ENCODE measurements around the gene ZNF274.
"Not testable (repeated sequence)": the region's sequence is repeated elsewhere in the genome, so short reads cannot be mapped to it uniquely, and the experiment has no call there.

ZNF274 gene

DNA sequence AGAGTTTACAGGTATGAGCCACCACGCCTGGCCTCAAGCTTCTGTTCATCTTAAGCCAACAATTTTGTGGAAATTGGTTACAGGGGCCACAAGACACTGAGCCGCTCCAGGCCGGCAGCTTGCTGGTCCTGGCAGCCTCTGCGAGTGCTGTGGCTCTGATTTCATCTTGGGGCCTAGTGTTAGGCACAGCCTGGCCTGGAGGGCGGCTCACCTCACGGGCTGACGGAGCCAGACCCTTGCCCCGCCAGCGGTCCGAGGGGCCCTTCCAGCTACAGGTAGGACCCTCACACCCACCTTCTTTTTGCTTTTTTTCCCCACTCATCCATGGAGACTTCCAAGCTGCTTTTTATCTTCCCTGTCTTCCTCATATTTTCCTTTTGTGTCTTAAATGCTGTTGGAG lies 54.5 kb downstream of the ZNF274 start:
- no peak overlapping the region for H3K27ac ChIP-seq
- TF ChIP-seq, protein P1, sequence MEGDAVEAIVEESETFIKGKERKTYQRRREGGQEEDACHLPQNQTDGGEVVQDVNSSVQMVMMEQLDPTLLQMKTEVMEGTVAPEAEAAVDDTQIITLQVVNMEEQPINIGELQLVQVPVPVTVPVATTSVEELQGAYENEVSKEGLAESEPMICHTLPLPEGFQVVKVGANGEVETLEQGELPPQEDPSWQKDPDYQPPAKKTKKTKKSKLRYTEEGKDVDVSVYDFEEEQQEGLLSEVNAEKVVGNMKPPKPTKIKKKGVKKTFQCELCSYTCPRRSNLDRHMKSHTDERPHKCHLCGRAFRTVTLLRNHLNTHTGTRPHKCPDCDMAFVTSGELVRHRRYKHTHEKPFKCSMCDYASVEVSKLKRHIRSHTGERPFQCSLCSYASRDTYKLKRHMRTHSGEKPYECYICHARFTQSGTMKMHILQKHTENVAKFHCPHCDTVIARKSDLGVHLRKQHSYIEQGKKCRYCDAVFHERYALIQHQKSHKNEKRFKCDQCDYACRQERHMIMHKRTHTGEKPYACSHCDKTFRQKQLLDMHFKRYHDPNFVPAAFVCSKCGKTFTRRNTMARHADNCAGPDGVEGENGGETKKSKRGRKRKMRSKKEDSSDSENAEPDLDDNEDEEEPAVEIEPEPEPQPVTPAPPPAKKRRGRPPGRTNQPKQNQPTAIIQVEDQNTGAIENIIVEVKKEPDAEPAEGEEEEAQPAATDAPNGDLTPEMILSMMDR (conservative IDR thresholded peaks at IDR 0.05), result no peak
- TF ChIP-seq ZFX (IDR thresholded peaks at IDR 0.05), result no peak

DNA sequence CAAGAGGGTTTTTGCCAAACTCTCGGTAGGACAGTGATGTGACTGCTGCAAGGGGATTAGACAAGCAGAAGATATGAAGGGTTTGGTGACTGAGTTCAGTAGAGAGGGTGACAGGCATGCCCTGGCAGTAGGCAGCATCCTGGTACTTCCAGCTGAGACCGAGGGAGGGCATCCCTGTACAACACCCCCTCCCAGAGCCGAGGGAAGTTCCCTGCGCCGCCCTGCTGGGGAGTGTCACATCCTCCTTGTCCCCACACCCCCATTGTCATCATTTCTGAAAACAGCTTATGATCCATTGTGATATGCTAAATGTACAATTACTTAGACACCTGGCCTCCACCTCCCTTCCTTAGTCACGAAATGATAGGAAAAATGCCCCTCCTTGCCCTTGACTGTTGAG lies 60.5 kb downstream of the ZNF274 start:
- no peak for TF ChIP-seq ZFX (IDR thresholded peaks at IDR 0.05)
- TF ChIP-seq, protein P1 (conservative IDR thresholded peaks at IDR 0.05), result no peak
- H3K27ac ChIP-seq, result no peak overlapping the region

DNA sequence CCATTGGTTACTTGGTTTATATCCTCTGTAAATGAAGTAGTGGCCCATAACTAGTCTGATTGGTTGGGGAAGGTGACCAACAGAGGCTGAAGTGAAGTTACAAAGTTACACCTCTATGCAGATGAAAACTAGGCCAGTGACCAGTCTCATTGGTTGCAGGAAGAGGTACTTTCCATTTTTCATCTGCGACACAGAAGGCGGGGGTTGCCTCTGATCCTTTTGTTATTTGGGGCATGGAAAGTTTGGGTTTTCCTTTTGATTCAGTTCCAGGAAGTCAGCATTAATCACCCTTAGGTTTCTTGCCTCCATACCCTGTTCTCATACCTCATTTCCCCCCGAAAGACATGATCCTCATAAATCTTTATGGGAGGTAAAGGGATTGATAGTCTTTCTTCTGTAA lies 66.0 kb downstream of the ZNF274 start:
- TF ChIP-seq, protein P1 (conservative IDR thresholded peaks at IDR 0.05), result no peak
- no peak for TF ChIP-seq ZFX (IDR thresholded peaks at IDR 0.05)
- H3K27ac ChIP-seq, result no peak overlapping the region

DNA sequence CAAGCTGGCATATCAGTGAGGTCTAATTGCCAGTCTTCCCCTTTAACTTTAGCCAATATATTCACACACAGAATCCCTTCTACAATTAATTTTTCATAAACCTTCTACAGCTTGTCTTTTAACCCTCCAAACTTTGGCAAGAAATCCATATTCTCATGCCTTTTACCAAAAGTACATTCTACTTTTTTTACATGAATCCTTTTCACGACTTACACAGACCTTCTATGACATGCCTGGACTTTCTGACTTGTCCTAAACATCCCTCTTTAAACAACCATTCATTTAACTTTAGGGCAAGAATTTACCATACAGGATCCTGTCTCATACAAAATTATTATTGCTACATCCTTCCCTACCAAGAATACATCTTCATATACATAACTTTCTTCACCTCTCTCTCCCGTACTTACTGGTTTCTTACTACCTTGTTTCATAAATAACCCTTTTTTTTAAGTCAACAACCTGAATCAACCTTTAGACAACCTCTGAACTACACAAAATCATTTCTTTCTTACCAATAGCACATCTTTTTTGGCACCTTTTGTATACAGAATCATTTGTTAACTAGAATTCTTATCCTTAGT lies 69.3 kb downstream of the ZNF274 start:
- no peak overlapping the region for H3K27ac ChIP-seq
- no peak for TF ChIP-seq ZFX (IDR thresholded peaks at IDR 0.05)

DNA sequence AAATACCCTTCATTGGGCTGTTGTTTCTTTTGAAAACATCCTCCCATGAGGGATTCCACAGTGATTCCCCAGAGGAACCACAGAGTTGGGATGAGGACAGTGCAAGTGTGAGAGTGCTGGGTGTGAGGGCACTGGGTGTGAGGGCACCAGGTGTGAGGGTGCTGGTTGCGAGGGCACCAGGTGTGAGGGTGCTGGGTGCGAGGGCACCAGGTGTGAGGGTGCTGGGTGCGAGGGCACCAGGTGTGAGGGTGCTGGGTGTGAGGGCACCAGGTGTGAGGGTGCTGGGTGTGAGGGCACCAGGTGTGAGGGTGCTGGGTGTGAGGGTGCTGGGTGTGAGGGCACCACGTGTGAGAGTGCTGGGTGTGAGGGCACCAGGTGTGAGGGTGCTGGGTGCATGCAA lies 75.4 kb downstream of the ZNF274 start:
- not testable (repeated sequence) for H3K27ac ChIP-seq

DNA sequence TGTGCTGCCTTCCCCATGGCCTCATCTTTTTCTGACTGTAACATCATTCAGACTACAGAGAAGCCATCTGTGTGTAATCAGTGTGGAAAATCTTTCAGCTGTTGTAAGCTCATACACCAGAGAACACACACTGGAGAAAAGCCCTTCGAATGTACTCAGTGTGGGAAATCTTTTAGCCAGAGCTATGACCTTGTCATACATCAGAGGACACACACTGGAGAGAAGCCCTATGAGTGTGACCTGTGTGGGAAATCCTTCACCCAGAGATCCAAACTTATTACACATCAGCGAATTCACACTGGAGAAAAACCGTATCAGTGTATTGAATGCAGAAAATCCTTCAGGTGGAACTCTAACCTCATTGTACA lies 78.7 kb downstream of the ZNF274 start:
- no peak overlapping the region for H3K27ac ChIP-seq
- TF ChIP-seq ZFX (IDR thresholded peaks at IDR 0.05), result no peak

DNA sequence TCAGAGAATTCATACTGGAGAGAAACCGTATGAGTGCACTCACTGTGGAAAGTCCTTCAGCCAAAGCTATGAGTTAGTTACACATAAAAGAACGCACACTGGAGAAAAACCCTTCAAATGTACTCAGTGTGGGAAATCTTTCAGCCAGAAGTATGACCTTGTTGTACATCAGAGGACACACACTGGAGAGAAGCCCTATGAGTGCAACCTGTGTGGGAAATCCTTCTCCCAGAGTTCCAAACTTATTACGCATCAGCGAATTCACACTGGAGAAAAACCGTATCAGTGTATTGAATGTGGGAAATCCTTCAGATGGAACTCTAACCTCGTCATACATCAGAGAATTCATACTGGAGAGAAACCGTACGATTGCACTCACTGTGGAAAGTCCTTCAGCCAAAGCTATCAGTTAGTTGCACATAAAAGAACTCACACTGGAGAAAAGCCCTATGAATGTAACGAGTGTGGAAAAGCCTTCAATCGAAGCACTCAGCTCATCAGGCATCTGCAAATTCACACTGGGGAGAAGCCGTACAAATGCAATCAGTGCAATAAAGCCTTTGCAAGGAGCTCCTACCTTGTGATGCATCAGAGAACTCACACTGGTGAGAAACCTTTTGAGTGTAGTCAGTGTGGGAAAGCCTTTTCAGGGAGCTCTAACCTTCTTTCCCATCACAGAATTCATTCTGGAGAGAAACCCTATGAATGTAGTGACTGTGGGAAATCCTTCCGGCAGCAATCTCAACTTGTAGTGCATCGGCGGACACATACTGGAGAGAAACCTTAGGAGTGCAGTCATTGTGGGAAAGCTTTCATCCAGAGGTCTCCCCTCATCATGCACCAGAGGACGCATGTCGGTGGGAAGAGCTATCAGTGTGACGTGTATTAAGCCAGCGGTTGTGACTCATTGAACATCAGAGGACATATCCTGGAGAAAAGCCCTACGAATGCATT lies 79.4 kb downstream of the ZNF274 start:
- TF ChIP-seq, protein P1 (conservative IDR thresholded peaks at IDR 0.05), result no peak
- no peak for TF ChIP-seq ZFX (IDR thresholded peaks at IDR 0.05)
- no peak overlapping the region for H3K27ac ChIP-seq

DNA sequence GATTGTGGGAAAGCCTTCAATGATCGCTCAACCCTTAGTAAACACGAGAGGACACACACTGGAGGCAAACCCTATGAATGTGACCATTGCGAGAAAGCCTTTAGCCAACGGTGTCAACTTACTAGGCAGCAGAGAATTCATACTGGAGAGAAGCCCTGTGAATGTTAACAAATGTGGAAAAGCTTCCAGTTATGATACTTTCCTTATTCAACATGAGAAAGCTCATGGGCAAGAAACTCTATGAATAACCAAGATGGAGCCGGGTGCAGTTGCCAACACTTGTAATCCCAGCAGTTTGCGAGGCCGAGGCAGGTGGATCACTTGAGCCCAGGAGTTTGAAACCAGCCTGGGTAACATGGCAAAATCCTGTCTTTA lies 80.0 kb downstream of the ZNF274 start:
- TF ChIP-seq, protein P1 (conservative IDR thresholded peaks at IDR 0.05), result no peak
- no peak for TF ChIP-seq ZFX (IDR thresholded peaks at IDR 0.05)
- H3K27ac ChIP-seq, result no peak overlapping the region
